Glomerular visceral epithelial cell (primary cell): ENCODE data around the gene MAD1L1.
"Not testable (repeated sequence)": the region's sequence is repeated elsewhere in the genome, so short reads cannot be mapped to it uniquely, and the experiment has no call there.

Experiments used
- DNase-seq: peaks from one replicate; pipeline ENCODE4 v3.0.0-alpha.2; 2016; ENCODE audit errors: extremely low spot score

The MAD1L1 gene

DNA sequence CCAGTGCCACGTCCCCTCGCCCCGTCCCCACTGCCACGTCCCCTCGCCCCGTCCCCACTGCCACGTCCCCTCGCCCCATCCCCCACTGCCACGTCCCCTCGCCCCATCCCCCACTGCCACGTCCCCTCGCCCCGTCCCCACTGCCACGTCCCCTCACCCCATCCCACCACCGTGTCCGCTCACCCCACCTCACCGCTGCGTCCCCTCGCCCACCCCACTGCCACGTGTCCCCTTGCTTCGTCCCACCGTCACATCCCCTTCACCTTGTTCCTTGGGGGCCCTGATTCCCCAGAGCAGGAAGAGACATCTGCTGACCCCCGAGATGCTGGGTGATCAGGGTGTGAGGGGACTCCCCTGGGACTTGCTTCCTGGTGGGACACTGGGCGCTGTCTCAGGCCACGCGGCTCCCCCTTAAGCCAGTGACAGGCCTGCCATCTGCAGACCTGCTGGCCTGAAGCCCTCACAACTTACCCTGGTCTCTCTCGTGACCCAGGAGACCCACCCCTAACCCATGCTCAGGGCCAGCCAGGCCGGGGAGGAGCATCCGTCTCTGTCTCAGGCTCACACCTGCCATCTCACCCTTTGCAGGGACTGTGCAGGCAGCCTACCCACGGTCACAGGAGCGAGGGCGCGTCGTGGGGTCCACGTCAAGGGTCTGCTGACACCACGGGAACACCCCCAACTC is 302.2 kb downstream of the MAD1L1 start:
- DNase-seq, result no peak

DNA sequence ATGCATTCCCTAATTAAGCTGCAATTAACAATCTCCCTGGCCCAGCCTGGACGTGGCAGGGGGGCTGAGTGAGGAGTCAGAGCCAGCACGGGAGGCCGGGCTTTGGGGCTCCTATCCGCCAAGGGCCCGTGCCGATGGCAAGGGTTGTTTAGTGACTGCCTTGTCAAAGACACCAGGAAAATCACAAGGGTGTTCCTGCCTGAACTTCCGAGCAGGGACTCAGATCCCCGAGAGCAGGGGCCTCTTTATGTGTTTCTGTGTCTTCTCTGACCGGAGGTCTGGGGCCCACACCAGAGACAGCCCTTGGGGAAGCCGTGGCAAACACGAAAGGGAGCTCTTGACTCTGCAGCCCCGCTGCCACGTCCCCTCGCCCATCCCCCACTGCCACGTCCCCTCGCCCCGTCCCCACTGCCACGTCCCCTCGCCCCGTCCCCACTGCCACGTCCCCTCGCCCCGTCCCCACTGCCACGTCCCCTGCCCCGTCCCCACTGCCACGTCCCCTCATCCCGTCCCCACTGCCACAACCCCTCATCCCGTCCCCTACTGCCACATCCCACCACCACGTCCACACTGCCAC is 303.3 kb downstream of the MAD1L1 start:
- not testable (repeated sequence) for DNase-seq

DNA sequence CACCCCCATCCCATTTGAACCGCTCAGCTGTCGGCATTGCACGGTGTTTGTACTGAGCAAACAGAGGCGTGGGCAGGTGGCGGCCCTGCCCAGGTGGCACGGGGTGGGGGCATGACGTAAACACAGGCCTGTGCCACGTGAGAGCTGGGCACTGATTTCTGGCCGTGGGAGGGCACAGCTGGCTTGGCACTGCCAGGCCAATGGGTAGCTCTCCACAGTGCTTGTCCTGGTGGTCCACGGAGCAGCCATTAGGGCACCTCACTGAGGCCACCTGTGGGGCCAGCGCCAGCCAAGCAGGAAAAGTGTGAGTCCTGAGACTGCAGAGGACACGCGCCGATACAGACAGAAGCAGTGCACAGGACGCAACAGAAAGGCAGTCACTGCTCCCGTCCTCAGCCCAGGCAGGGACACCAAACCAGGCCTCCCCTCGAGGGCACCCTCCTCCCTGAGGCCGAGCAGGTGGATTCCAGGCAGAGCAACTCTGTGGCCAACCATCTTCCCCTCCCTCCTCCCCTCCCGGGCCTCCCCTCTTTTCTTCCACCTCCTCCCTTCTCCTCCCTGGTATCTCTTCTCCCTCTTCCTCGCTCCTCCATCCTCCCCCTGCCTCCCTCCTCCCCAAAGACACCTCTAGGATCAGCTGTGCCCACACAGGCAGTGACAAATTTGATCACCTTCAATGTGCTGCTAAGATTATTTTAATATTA is 303.9 kb downstream of the MAD1L1 start:
- DNase-seq, result no peak

DNA sequence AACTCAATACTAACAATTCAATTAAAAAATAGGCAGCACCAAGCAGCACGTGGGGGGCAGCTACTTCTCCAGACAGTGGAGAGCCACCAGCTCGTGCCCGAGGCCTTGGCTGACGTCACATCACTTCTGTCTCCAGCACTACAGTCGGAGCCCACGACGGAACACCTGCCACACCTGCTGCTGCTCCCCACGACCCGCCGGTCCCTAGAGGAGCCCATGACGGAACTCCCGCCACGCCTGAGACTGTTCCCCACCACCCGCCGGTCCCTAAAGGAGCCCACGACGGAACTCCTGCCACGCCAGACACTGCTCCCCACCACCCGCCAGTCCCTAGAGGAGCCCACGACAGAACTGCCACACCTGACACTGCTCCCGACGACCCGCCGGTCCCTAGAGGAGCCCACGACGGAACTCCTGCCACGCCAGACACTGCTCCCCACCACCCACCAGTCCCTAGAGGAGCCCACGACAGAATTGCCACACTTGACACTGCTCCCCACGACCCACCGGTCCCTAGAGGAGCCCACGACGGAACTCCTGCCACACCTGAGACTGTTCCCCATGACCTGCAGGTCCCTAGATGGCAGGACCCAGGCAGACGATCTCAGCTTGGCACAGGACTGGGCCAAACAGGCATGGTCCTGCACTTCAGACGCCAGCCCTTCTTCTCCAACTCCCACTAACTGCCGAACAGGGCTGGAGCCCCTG is 304.7 kb downstream of the MAD1L1 start:
- no peak for DNase-seq

DNA sequence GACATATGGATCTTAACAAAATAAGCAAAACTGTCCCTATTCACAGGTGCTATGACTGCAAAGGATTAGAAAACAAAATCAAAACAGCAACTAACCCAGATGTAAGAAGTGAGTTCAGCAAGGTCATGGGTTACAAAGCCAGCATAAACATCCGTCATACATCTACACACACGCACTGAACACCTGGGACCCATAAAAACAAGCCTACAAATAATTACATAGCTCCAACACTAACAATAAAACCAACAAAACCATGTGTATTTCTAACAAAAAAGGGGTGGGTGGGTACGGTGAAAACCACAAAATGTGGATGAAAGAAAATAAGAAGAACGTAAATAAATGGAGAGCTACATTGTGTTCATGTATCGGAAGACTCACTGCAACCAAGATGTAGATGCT is 305.8 kb downstream of the MAD1L1 start:
- no peak for DNase-seq

DNA sequence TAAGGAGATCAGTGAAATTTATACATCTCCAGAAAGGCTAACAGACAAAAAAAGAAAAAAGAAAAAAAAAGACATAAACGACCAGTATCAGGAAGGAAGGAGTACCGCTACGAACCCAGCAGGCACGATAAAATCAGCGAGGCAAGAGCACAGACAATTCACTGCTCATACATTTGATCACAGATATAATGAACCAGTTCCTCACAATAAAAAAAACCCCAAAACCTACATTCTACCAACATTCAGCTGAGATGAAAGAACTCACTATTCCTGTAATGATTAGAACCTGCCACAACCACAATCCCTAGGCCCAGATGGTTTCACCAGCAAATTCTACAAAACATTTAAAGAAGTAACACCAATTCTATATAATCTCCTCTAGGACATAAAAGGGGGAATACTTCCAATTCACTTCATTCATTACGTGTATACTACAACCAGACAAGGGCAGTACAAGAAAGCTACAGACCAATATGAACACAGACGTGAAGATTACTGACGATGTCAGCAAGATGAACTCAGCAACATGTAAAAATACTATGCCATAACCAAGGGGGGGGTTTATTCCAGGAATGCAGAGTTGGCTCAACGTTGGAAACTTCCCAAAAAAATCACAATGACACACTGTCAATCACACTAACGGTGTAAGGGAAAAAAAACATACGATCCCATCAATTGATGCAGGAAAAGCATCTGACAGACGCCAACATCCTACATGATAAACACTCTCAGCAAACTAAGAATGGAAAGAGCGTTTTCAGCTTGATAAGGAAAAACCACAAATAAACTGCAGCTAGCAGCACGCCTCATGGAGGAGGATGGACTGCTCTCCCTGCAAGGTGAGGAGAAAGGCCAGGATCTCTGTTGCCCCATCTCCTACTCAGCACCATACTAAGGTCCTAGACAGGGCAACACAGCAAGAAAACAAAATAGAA is 306.5 kb downstream of the MAD1L1 start:
- no peak for DNase-seq

DNA sequence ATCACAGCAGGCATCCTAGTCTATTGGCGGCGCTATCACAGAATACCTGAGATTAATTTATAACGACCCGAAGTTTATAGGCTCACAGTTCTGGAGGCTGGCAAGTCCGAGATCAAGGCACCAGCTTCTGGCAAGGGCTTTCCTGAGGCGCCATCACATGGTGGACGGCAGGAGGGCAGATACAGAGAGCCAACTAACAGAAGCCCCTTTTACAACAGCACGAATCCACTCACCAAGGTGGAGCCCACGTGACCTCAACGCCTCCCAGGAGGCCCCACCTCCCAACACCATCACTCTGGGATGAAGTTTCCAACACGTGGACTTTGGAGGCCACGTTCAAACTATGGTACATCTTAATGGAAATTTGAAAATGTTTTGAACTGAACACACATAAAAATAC is 307.4 kb downstream of the MAD1L1 start:
- no peak for DNase-seq

DNA sequence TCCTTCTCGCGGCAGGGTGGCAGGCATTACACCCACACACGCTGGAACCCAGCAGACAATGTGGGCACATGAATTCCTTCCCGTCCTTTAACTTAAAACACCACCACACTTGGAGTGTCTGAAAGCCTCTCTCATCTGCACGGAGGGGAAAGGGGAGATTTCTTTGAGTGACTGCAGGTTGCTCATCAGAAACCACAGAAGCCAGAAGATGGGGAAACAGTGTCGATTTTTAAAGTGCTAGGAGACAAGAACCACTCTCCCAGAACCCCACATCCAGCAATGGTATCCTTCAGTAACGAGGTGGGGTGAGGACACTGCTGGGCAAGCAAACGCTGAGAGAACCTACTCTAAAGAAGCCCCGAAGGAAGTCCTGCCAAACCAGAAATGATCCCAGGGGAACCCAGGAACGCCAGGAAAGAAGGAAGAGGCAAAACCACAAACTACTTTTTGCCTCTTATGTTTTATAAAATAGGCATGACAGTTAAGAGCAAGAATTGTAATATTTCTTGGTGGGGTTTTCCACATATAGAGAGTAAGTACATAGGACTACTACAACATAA is 308.4 kb downstream of the MAD1L1 start:
- DNase-seq, result no peak

DNA sequence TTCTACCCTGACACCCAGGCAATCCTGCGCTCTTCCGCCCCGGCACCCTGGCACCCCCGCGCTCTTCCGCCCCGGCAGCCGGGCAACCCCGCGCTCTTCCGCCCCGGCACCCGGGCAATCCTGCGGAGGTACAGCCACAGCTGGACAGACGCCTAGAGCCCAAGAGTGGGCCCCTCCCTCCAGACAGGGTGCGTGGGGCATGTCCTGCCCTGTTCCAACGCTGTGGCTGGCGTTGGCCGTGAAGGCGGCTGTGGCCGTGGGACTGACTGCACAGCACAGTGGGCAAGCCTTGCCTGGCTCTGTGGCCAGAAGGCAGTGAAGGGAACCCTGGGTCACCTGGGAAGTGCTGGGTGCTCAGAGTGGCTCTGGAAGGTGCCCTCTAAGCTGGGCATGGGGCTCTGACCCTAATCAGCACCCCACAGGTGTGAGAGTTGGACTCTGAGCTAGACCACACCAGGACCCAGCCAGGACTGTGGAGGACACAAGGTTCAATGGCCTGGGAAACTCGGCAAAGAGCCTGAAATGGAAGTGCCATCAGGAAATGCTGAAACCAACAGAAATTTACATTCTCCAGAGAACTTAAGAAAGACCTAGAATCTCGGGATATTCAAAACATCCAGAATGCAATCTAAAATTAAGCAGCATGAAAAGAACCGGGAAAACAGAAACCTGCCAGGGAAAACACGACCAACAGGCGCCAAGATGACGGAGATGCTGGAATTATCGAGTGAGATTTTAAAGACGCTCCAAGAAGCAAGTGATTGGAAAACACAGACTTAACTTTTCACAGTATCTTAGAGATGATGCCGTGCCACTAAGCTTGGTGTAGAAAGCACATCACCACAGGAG is 309.1 kb downstream of the MAD1L1 start:
- no peak for DNase-seq

DNA sequence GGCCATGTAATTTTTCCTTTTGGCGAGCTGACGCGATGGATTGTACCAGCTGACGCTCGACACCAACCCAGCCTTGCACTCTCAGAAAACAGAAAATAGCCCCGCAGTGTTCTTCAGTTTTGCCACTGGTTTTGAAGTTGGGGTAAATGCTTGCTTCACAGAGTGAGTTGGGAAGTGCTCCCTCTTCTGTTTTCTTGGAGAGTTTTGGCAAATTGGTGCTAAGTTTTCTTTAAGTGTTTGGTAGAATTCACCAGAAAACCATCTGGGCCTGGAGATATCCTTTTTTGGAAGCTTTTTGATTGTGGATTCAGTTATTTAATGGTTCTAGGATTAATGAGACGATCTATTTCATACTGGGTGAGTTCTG is 309.9 kb downstream of the MAD1L1 start:
- DNase-seq, result no peak

DNA sequence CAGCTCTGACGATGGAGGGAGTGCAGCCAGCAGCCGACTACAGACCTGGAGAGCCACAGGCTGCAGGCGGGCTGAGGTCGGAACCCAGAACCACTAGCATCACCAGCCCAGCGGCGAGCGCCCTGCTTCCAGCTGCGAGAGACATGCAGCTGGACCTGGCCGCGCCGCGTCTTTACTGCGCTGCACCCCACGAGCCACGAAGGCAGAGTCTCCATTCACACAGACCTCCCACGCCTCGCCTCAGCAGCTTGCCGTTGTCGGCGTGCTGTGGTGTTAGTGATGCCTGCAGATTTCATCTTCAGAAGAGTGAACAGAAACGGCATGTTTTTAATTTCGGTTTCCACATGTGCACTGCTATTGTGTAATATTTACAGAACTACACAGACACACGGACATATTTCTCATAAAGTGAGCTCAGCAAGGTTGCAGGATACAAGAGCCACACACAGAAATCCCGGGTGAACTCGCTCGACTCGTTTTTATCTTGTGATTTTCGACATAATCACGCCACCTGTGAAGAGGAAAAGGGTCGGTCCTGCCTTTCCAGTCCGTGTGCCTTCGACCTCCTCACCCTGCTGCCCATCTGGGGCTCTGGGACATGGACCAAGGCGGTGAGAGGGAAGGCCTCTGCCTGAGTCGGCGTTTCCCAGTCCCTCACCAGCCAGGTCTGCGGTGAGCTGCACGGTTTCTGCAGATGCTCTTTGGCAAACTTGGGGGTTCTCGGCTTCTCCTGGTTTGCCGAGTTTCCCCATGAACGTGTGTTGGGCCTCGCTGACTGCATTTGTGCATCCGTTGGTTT is 310.5 kb downstream of the MAD1L1 start:
- no peak for DNase-seq

DNA sequence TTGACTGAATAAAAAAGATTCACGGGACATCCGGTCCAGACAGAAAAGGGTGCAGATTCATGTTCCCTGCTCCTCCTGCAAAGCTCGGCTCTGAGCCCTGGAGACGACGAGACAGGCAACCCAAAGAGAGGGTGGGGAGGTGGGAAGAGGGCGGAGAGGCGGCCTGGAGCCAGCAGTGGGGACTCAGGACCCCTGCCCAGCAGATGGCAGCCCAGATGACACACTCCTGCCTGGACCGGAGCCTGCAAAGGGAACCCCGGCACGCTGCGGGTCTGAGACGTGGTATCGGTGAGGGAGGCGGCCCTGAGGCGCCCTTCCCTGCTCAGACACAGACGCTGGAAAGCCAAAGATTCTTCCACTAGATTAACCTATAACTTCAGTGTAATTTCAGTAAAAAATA is 311.9 kb downstream of the MAD1L1 start:
- no peak for DNase-seq

DNA sequence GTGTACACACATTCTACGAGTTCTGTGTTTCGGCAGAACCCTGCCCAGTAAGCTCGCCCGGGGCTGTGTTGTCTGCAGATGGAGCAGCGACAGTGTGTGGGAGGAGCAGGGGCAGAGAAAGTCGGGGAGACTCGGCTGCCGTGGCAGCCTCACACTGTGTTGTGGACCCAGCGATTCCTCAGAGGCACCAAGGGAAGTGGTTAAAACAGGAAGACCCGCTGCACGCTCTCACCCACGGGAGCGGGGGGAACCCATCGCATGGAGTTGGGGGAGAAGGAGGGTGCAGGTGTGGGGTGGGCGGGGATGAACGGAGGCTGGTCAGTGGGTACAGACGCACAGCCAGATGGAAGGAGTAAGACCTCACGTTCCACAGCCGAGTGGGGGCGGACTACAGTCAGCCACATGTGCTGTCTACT is 312.5 kb downstream of the MAD1L1 start:
- no peak for DNase-seq

DNA sequence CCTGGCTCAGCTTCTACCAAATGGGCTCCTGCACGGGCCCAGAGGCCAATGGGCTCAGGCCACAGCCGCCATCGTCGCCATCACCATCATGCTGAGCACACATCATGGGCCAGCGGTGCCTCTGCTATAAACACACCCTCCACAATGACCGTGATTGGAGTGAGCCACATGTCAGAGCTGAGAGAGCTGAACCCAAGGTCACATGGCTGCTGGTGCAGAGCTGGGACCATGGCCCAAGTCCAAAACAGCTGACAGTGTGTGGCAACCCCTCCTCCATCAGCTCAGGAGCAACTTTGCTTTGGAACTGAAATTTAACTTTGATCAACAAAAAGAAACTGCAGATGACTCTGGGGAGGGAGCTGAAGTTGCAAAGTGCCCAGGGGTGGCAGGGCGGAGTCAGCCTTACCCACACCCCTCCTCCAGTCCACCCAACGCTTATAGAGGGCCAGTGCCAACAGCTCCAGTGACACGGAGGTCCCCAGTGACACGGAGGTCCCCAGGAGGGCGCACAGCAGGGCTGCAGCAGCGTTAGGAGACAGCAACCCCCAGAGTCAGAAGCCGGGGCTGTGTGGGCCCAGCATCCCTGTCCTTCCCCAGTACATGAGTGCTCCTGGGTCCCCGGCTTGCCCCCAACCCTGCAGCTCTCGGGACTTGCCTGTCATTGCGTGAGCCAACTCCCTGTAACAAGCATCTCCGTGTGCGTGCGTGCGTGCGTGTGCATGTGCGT is 313.0 kb downstream of the MAD1L1 start:
- no peak for DNase-seq

DNA sequence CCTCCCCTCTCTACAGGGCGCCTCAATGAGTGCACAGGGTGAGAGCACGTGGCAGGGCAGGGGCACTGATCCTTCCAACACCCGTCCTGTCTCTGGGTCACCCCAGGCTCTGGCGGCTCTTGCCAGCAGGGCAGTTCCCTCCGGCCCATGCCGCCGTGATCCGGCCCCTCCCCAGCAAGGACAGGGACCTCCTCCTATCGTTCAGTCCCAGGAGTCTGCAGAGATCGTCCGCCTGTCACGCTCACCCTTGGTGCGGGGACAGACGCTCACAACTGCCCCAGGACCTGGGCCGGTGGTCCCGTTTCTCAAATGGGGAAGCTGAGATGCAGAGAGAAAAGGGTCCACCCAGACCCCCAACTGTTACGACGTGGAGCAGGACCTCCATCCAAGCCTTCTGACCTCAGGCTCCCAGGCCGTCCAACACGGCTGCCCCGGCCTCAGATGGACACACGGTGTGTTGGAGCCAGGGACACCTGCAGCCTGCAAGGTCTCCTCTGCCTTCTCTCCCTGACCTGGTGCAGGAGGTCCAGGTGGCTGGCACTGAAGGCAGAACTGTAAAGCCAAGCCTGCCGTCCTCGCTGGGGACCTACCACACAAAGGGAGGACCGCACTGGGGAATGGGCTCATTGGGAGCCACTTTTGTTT is 313.7 kb downstream of the MAD1L1 start:
- DNase-seq, result no peak

DNA sequence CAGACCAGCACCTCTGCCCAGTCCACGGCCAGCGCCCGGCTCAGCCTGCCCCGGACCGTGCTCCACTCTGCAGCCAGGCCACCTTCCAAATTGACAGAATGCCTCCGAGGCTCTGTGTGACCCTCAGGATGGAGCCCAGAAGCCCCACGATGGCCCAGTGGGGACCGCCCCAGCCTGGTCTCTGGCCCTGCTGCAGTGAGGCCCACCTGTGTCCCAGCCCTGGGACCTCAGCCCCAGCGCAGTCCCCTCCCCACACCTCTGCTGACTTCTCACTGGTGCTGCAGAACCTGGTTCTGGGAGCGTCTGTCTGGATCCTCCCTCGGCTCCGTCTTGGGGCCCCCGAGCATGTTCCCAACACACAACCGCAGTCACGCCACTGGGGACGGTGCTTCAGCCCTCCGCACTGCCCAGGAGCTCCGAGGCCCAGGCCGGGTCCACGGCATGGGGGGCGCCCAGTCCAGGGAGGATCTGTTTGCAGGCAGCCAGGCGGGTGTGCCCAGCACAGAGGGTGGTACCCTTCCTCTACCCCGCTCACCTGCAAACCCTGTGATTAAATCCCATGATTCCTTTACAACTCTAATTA is 314.6 kb downstream of the MAD1L1 start:
- DNase-seq, result no peak

DNA sequence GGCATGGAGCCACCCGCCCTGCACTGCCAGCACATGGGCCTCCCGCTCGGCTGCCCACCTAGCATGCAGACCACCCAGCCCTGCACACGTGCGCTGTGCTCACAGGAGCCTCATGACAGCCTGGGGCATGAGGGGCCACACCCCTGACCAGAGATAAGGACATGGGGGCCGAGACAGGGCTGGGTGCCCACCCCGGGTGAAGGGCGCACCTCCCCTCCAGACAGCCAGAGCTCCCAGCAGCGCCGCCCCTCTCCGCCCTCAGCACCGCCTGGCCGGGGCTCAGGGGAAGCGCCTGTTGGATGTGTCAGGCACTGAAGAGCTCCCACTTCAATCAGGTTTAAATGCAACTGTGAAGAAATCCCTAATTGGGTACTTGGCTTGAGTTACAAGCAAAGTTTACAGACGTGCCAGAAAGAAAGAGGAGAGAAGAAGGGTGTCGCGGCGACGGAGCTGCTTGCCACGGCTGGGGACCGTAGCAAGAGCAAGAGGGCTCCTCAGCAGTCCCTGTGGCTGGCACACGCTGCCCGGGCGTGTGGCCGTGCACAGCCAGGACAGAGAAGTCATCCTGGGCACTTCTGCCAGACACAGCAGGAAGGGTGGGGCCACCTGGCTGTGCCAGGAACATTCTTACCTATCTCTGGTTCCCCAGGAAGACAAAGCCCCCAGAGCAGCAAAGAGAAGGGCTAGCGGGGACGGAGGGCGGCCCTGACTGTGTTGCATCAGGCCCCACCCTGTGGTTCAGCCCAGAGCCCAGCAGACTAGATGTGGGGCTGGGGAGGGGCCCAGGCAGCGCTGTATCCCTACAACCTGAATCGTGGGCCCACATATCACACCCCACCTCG is 315.3 kb downstream of the MAD1L1 start:
- DNase-seq, result no peak
